NB4 (cell line): ENCODE measurements around the gene OBP2B.

Source experiments
- CTCF ChIP-seq: IDR thresholded peaks from one replicate; pipeline ENCODE4 v1.5.1; 2012; ENCODE audit warnings: low read depth, low read length
- MAX ChIP-seq: IDR thresholded peaks from 2 replicates; pipeline ENCODE4 v1.6.1; 2011; ENCODE audit warnings: low read depth, low read length
- MYC ChIP-seq: IDR thresholded peaks from 2 replicates; pipeline ENCODE4 v1.6.1; 2011; ENCODE audit warnings: low read depth, low read length
- POLR2A ChIP-seq: IDR thresholded peaks from 2 replicates; pipeline ENCODE4 v1.6.1; 2011; ENCODE audit warnings: mild to moderate bottlenecking; ENCODE audit not compliant: insufficient read length; ENCODE audit errors: extremely low read depth

GRCh38 chr9:133160742-133161546 lies 48.1 kb downstream of the OBP2B start:
- peak; percentile 84 for TF ChIP-seq CTCF
- TF ChIP-seq POLR2A: no peak
- TF ChIP-seq MYC: peak; percentile 26; the same call in 1 of the 2 replicates
- TF ChIP-seq MAX: peak; percentile 82
